HG02678 (cell line): ENCODE measurements around the gene EIF3I.

ENCODE experiments used
- ATAC-seq: cut with Tn5 transposase; IDR thresholded peaks from one replicate; pipeline ENCODE4 v1.9.1; 2021; ENCODE audit warnings: mild to moderate bottlenecking, moderate library complexity; ENCODE audit not compliant: unreplicated experiment

The EIF3I gene

DNA sequence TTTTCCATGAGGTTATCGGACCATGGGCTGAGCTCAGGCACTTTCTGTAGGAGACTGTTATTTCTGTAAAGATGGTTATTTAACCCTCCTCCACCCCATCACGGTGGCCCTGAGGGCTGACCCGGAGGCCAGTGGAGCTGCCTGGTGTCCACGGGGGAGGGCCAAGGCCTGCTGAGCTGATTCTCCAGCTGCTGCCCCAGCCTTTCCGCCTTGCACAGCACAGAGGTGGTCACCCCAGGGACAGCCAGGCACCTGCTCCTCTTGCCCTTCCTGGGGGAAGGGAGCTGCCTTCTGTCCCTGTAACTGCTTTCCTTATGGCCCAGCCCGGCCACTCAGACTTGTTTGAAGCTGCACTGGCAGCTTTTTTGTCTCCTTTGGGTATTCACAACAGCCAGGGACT is 24.4 kb upstream of the EIF3I start:
- no peak for ATAC-seq

DNA sequence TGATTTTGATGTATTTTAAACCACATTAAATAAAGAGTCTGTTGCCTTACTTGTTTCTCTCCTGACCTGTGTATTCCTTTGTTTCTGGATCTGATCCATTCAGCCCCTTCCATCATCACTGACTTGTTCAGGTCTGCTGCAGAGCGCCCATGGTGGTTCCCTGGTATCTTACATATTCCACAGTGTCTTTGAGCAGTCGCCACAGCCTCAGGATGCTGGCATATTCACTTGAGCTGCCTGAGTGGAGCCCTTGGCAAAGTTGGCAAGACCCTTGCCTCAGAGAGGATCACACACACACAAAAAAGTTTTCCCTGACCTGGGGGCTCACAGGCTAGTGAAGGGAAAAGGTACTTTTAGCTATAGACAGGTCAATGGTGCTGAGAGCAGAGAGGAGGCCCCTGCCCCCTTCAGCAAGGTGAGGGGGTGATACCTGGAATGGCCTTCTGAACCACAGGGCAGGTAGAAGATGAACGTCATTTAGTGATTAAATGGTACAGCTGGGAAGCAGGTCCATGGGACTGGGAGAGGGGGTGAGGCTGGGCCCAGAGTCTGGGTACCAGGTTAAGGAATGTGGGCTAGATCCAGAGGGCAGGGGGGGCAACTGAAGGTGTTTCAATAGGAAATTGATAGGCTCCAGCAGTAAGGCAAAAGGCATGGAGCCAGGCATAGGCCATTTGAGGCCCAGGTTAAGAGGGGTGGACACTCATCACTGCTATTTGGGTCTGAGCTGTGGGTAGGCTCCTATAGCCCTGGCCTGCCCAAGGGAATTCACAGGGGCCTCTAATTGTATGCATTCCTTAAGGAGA is 23.8 kb upstream of the EIF3I start:
- no peak for ATAC-seq

DNA sequence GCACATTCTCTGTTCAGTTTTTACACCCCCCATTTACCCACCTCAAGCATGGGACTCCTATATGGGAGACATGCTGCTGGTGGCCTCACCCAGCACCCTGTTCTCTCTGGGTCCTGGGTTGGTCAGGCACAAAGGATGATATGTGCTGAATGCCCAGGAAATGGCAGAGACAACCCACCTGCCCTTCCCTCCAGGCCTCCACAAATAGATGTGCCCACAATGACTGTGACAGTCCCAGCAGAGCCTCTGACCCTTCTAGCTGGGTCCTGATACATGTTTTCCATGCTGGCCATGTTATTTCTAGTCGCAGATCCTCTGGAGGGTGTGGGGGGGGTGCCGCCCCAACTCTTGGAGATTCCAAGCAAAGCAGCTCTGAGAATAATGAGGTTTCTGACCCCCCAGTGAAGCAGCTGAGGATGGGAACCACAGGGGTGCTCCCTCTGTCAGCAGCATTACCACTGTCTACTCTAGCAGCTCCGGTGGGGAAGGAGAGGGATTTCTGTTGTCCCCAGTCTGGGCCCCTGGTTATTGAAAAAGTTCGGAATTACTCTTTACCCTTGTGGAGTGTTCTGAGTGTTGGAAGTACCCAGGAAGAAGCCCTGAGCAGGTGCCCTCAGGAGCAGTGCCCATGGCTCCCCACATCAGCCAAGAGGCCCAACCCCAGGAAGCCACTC is 23.0 kb upstream of the EIF3I start:
- ATAC-seq, result no peak

DNA sequence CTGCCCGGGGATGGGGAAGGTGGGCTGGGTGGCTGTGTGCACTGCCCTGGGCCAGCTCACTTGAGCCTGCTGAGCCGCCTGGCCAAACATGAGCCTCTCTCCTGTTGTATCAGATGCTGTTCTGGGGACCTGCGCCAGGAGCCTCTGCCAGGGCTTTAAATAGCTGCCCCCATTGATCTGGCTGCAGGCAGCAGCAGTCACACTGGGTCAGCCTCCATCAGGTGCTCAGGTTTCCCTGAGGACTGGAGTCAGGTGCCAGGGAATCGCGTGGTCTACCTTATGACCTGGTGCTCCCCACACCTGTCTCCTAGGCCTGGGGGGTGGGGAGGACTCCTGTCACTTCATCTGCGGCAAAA is 22.5 kb upstream of the EIF3I start:
- no peak for ATAC-seq

DNA sequence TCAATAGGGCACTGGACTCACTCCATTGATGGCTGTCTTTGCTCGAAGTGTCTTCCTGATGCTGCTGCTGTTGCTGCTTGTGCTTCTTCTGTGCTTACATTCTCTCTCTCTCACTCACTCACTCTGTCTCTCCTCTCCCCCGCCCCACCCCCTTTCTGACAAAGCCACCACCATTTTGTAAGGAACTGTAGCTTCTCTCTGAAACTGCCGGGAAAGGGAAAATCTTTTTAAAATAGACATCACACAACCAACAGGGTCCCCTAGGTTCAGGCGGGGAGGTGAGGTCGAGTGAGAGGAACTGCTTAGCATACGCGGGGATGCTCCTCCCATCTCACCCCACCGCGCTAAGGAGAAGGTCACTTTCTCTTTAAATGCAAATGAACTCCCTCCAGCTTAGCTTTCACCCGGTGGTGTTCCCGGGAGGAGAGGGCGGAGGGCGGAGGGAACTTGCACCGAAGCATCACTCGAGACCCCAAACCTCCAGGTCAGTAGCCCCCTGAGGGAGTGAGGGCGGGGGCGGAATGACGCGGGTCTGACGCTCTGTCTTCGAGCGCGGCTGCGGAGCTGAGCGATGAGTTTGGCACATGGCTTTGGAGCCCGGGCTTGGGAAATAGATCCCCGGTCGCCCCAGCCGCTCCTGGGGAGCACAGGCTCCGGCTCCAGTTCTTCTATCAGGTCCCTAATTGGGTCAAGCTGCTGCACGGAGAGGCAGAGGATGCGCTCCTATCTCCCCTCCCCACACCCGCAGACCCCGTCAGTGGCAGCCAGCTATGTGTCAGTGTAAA is 21.8 kb upstream of the EIF3I start, which contains the start of gene CCDC28B:
Gene CCDC28B, plus strand, starts transcription at position 370 of the 785 bp plus-strand sequence. CDS start 1,341 bp downstream, outside the sequence.
- peak; percentile 28 for ATAC-seq

DNA sequence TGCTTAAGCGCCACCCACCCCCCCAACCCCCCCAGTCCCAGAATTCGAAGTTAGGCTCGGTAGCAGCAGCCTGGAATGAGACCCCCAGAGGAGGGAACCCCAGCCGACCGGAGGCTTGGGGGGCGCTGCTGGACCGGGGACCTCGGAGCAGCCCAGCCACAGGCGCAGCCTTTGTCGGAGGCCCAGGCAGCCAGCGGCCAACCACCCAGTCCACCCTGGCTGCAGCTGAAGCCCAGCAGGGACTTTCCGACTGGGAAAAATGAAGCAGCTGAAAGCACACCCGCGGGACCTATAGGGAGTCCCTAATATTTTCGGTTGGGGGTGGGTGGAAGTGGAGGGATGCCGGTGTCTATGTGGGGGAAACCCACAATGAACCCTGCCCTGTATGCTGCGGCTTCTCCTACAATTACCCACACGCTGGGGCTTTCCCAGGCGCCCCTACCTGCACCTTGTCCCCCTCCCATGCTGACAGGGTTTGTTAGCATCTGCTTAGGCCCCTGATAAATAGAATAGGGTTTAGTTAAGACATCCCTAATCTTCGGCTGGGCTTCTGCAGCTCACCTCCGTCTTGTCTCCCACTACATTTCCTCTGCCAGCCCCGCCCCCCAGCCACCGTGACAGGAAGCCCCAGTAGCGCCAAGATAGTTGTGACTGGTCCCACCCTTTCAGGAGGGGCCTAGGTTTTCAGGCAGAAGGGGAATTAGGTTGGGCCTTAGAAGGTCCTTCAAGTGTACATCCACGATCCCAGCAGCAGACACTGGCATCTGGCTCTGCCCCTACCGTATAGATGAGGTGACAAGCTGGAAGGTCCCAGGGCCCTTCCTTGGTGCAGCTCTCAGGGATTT is 21.0 kb upstream of the EIF3I start:
- ATAC-seq, result peak; percentile 37

DNA sequence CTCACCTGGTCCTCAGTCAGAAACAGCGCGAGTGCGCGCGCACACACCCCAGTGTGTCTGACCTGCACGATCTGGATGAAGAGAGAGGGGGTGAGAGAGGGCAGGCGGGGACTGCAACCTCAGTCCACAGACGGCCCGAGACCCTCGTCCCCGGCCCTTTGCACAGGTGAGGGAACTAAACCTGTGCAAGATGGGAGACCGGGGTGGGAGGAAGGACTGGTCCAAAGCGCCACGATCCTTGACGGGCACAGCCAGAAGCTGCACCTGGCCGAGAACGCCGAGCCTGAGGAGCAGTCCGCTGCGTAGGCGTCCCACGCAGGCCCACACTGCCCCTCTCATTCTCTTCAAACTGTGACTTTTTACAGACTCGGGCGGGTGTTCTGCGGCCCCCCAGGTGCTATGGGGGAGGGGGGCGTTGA is 17.3 kb upstream of the EIF3I start:
- no peak for ATAC-seq

DNA sequence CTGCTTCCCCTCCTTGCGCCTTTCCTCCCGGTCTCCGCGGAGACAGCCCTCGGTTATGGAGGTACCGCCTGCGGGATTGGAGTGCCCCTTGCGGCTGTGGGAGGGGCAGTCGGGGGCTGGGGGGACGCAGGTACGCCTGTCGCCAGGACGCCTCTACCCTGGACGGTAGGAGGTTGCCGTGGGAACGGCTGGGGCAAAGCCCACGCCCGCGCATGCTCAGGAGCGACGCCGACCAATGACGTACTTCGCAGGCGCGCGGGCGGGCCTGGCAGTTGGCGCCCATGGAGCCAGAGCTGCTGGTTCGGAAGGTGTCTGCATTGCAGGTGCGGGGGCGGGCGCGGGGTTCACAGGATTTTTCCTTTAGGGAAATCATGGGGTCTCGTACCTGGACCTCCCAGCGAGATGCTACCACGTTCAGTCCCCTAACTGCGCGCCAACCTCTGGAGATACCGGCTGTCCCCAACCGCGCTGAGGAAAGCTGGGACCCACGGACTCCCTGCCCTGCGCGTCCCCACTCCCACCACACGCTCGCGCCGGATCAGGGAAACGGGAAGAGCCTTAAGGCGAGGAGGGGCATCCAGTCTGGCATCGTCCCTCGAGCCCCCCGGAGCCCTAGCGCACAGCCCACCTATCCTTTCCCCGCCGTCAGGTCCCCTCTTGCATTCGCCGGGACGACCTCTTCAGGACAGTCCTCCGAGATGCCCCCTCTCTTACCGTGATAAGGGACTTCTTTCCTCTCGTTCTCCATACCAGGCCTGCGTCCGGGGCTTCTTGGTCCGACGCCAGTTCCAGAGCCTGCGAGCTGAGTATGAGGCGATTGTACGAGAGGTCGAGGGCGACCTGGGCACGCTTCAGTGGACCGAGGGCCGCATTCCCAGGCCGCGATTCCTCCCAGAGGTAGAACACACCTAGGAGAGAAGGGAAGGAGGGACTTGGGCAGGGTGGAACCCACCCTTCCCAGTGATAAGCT is 16.5 kb upstream of the EIF3I start, which contains the start of gene IQCC:
Gene IQCC, plus strand, starts transcription at position 271 of the 970 bp plus-strand sequence. Its CDS starts 11 bp downstream, at position 282.
- peak; percentile 62 for ATAC-seq

DNA sequence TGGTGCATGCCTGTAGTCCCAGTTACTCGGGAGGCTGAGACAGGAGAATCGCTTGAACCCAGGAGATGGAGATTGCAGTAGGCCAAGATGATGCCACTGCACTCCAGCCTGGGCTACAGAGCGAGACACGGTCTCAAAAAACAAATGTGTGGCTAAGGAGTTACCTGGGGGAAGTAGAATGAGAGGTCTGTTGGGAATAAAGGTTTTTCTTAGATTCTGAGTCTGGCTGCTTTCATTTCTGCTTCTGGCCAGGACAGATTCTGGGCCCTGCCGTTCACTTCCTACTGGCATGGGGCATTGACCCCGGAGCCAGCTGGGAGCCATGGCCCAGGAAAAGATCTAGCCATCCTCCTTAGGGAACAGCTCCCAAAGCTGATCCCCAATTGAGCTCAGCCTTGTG is 13.7 kb upstream of the EIF3I start:
- no peak for ATAC-seq

DNA sequence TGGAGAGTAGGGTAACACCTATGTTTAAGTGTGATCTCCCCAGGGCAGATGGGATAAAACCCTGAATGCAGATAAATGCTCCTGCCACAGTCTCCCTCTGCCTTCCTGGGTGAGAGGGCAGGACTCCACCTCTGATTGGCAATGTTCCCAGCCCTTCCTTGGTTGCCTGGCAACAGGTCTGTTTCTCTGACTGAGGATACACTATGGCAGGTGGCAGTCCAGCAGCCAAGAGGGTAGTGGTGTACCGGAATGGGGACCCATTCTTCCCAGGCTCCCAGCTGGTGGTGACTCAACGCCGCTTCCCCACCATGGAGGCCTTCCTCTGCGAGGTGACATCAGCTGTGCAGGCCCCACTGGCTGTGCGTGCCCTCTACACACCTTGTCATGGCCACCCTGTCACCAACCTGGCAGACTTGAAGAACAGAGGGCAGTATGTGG is 13.3 kb upstream of the EIF3I start, which contains the start of gene DCDC2B:
Gene DCDC2B, plus strand, starts transcription at position 199 of the 438 bp plus-strand sequence. Its CDS starts 5 bp downstream, at position 204.
- ATAC-seq, result no peak

DNA sequence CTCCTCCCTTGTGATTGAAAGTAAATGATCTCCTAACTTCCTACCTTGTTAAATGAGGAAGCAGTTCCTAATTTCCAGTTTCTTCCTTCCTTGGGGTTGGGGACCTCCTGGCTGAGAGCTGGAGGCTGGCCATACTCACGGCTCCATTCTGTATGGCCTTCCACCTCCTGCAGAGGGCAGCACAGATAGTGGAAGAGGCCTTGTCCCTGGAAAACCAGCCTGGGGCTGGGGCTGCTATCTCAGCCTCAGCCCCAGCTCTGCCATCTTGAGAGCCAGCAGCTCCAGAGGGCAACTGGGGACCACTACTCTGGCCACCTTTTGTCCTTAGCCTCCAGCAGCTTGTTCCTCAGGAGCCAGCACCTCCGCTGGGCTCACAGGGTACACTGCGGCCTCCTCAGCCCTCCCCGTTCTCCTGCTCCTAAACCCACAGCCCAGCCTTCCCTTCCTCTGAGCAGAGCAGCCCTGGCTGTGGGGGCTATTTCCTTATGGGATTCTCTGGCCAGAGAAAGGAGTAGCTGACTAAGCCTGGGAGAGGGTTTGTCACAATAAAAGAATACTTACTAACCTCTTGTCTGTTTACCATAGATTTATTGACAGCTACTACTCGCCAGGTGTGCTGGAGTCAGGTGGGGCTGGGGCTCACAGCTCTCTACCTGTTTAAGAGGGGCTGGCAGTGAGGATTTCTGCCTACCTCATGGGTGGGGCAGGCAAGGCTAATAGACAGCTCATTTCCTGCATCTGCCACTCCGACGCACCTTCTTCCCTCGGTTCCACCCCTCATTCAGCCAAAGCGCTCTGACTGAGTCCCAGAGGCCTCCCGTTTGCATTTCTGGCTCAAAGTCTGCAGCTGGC is 6.4 kb upstream of the EIF3I start:
- no peak for ATAC-seq

DNA sequence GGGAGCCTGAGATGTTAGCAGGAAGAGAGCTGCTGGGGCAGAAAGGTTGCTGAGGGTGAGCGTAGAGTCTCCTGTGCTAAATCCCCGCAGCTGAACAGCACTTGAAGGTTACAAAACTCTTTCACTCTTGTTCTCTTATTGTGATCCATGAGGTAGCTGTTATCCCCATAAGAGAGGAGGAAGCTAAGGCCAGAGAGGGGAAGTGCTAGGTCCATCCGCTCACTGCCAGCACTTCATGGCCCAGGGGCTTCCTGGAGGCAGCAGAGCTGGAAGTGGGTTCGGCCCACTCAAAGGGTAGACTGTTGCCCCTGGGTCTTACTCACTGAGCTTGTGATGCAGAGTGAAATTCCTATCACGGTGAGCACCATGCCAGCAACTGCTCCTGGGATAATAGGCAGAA is 5.6 kb upstream of the EIF3I start:
- no peak for ATAC-seq

DNA sequence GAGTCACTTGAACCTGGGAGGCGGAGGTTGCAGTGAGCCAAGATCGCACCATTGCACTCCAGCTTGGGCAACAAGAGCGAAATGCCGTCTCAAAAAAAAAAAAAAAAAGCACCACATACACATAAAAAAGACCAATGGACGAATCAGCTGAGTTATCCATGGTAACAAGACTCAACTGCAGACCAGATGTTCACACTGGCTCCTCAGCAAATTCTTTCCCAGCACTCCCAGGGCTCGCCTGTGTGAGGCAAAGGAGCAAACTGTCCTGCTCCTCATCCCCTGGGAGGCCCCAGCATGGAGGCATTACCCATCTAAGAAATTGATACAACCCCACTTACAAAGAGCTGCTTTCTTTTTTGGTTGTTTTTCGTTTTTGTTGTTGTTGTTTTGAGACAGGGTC is 3.2 kb upstream of the EIF3I start:
- no peak for ATAC-seq

DNA sequence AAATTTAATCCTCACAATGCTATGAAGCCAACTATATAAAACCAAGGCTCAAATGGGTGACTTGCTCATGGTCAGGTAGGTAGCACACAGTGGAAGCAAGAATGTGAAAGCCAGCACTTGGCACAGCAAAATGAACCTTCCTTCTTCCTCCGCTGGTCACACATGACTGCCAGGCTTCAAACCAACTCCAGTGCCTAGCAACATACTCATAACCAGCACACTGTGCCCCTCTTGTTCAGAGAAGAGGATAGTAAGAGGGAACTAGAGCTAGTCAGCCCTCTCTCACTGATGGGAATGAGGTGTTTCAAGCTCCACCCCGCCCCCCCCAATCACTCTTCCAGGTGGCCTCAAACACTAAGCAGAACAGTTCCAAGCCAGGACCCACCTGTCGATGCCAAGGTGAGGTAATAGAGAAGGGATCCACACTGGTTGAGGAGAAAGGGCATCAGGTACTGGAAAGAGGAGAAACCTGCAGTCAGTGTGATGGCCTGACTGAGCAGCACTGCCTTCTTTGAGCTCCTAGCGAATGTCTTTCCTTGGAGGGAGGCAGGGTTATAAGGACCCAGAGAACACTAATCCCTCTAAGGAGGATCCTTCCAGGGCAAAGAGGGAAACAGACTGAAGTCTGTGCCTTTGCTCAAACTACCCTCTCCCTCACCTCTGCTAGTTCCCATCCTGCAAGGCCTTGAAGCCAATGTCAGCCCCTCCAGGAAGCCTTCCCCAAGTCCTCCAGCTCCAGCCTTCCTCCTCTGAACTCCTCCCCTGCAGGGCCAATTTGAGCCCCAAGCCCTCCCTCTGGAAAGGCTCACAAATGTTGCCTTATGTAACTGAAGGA is 1.2 kb upstream of the EIF3I start:
- no peak for ATAC-seq

DNA sequence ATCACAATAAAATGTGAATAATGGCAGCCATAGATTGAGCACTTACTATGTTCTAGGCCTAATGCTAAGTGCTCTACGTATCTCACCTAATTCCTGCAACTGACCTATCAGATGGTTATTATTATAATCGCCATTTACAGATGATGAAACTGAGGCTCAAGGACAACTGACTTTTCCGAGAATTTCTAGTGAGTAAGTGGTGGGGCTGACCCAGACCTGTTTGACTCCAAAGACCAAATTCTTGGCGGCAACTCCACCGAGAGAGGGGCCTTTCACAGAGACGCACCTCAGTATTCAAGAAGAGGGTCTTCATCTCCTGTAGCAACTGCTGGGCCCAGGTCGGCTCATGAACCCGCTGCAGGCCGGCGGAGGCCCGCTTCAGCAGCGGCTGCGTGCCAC is 627 bp upstream of the EIF3I start:
- ATAC-seq, result no peak

DNA sequence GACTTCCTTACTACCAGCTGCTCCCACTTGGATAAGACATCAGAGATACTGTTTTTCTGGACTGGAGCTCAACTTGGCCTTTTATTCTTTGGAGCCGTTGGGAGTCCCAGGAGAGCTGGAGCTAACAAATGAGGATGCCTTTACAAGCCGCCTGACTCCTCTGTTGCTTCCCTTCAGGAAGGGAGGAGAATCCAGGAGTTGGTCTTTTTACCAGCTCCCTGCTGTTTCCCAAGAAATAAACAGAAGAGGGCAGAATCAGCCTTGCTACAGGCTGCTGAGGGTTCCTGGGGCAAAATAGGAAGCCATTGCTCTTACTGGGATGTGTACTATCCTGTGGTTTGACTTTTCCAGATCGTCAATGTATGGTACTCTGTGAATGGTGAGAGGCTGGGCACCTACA is 1.5 kb downstream of the EIF3I start:
- no peak for ATAC-seq

DNA sequence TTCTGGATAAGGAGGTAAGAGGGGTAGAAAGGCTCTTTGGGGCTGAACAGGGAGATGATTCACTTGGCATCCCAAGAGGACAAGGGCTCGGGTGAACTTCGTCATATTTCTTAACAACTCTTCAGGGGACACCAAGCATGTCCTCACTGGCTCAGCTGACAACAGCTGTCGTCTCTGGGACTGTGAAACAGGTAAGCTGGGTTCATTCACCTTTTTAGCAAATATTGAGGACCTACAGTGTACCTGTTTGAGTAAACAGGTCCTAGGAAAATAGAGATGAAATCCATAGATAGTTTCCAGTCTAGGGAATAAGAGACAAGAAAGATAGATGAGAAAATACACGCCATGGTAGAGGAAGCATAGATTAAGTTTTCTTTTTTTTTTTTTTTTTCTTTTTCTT is 2.1 kb downstream of the EIF3I start:
- no peak for ATAC-seq
